GM23248 (cell line): ENCODE data around the gene RBBP8NL. TPM values are rescaled to one million over a fixed set of nuclear protein-coding genes. Genes with fewer than 3 reads are reported as not detected.

Experiments used
- DNase-seq: peaks from one replicate; pipeline ENCODE4 v3.0.0-alpha.2; 2015
- H2AFZ ChIP-seq: fragments of 200-600 bp; sonication (generic); 2 replicates; pipeline ENCODE4 v1.6.1; 2016; ENCODE audit warnings: antibody characterized with exemption
- H3F3A ChIP-seq: fragments of 200-600 bp; sonication (generic); 2 replicates; pipeline ENCODE4 v1.6.1; 2016; ENCODE audit warnings: mild to moderate bottlenecking, antibody characterized with exemption, mixed run types; ENCODE audit not compliant: insufficient read depth
- H3K27ac ChIP-seq: fragments of 200-600 bp; sonication (generic); 2 replicates; pipeline ENCODE4 v1.5.1; 2016; ENCODE audit warnings: mild to moderate bottlenecking
- H3K27me3 ChIP-seq: fragments of 200-600 bp; sonication (generic); replicated peaks from 2 replicates; pipeline ENCODE4 v1.6.1; 2016; ENCODE audit warnings: mild to moderate bottlenecking; ENCODE audit not compliant: insufficient read depth
- H3K36me3 ChIP-seq: fragments of 200-600 bp; sonication (generic); 2 replicates; pipeline ENCODE4 v1.6.1; 2016; ENCODE audit warnings: low read depth, mild to moderate bottlenecking
- H3K4me1 ChIP-seq: fragments of 200-600 bp; sonication (generic); 2 replicates; pipeline ENCODE4 v1.6.1; 2016; ENCODE audit warnings: mild to moderate bottlenecking; ENCODE audit not compliant: insufficient read depth
- H3K4me2 ChIP-seq: fragments of 200-600 bp; sonication (generic); one replicate; pipeline ENCODE4 v1.6.1; 2016; ENCODE audit warnings: mild to moderate bottlenecking; ENCODE audit not compliant: unreplicated experiment
- H3K4me3 ChIP-seq: fragments of 200-600 bp; sonication (generic); 2 replicates; pipeline ENCODE4 v1.5.1; 2016; ENCODE audit warnings: mild to moderate bottlenecking
- H3K79me2 ChIP-seq: fragments of 200-600 bp; sonication (generic); 2 replicates; pipeline ENCODE4 v1.6.1; 2016; ENCODE audit warnings: mild to moderate bottlenecking; ENCODE audit not compliant: insufficient read depth
- H3K9ac ChIP-seq: fragments of 200-600 bp; sonication (generic); 2 replicates; pipeline ENCODE4 v1.6.1; 2016; ENCODE audit warnings: mild to moderate bottlenecking
- H3K9me2 ChIP-seq: fragments of 200-600 bp; sonication (generic); 2 replicates; pipeline ENCODE4 v1.6.1; 2016; ENCODE audit warnings: mixed run types, mild to moderate bottlenecking, moderate library complexity; ENCODE audit not compliant: insufficient read depth
- H3K9me3 ChIP-seq: fragments of 200-600 bp; sonication (generic); one replicate; pipeline ENCODE4 v1.6.1; 2017; ENCODE audit warnings: low read depth
- H4K20me1 ChIP-seq: fragments of 200-600 bp; sonication (generic); 2 replicates; pipeline ENCODE4 v1.6.0; 2016; ENCODE audit not compliant: insufficient read depth
- EZH2 ChIP-seq: fragments of 200-600 bp; sonication (generic); IDR thresholded peaks from 2 replicates; pipeline ENCODE4 v1.6.1; 2018; ENCODE audit warnings: antibody characterized with exemption, mild to moderate bottlenecking; ENCODE audit not compliant: insufficient read depth, poor library complexity, severe bottlenecking
- EZH2phosphoT487 ChIP-seq: fragments of 200-600 bp; sonication (generic); IDR thresholded peaks from 2 replicates; pipeline ENCODE4 v1.6.1; 2018; ENCODE audit warnings: antibody characterized with exemption, moderate library complexity, mild to moderate bottlenecking, low read depth; ENCODE audit not compliant: insufficient read depth
- WGBS, 2 experiments: methylation state at CpG; one replicate each; pipeline ENCODE4 v1.1.6; 2015 to 2017; ENCODE audit warnings: low lambda C conversion rate in 2 of 2, low coverage in 1 of 2; ENCODE audit errors: missing lambda C conversion rate in 2 of 2; 5-methylcytosine and 5-hydroxymethylcytosine counted together
- in situ Hi-C: fragments of 300-500 bp; cut with MboI; formaldehyde crosslinking; loops from 2 replicates; pipeline ENCODE4 v1.15.0; 2020
- polyA plus RNA-seq: library from polyadenylated mRNA; unstranded; fragments of >200 nt; fragmentation: Nextera tagmentation; extraction: Ambion mirVana; gene quantifications from 2 replicates; pipeline ENCODE4 v1.2.1, GENCODE V29; 2016
- total RNA-seq: library from RNA; depleted of rRNA; stranded (reverse); fragments of >200 nt; shearing (Covaris generic); gene quantifications from 2 replicates; pipeline ENCODE4 v1.2.3, GENCODE V29; 2014

The RBBP8NL gene
- total and polyA plus RNA-seq, 2 experiments from 2014 or later: not detected

DNA sequence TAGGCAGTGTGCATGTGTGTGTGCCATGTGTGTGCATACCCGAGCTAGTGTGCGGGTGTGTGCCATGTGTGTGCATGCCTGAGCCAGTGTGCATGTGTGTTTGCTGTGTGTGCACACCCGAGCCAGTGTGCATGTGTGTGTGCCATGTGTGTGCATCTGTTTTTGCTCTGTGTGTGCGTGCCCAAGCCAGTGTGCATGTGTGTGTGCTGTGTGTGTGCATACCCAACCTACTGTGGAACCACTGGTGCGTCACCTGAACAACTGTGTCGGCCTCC is 5.7 kb downstream of the RBBP8NL start:
- WGBS, 2 experiments: 55 to 62% methylated on average over 6 of the region's 6 CpGs

GRCh38 chr20:62420846-62421715 is 6.3 kb downstream of the RBBP8NL start:
- no peak overlapping the region for H2AFZ ChIP-seq
- H3K79me2 ChIP-seq: no peaks in the 10 kb centered on the region

More for the DNA sequence above, 5.7 kb downstream of the RBBP8NL start:
- no peak for TF ChIP-seq EZH2phosphoT487
- no peak for TF ChIP-seq EZH2
- H3K27ac ChIP-seq: no peak overlapping the region
- no peaks in the 10 kb centered on the region for H3F3A ChIP-seq
- H2AFZ ChIP-seq: no peak overlapping the region
- H3K4me2 ChIP-seq: no peak overlapping the region
- in situ Hi-C loops: no loop called here
- H3K9me3 ChIP-seq: no peaks in the 10 kb centered on the region
- no peaks in the 10 kb centered on the region for H3K4me1 ChIP-seq
- no peaks in the 10 kb centered on the region for H4K20me1 ChIP-seq
- H3K9me2 ChIP-seq: no peaks in the 10 kb centered on the region
- no peak overlapping the region for H3K4me3 ChIP-seq
- no peaks in the 10 kb centered on the region; the same call in 1 of the 2 replicates for H3K27me3 ChIP-seq
- no peak overlapping the region for H3K9ac ChIP-seq
- no peak for DNase-seq
- no peaks in the 10 kb centered on the region for H3K36me3 ChIP-seq
- no peaks in the 10 kb centered on the region for H3K79me2 ChIP-seq

GRCh38 chr20:62419759-62420158 is 7.6 kb downstream of the RBBP8NL start:
- H3K4me2 ChIP-seq: no peak overlapping the region
- in situ Hi-C loops: no loop called here

More at GRCh38 chr20:62420846-62421715, 6.3 kb downstream of the RBBP8NL start:
- H3K9me3 ChIP-seq: no peaks in the 10 kb centered on the region
- no peak for DNase-seq
- H3K4me3 ChIP-seq: no peak overlapping the region
- H3F3A ChIP-seq: no peaks in the 10 kb centered on the region
- H3K27me3 ChIP-seq: no peaks in the 10 kb centered on the region; the same call in 1 of the 2 replicates
- no peaks in the 10 kb centered on the region for H3K9me2 ChIP-seq
- no peaks in the 10 kb centered on the region for H3K4me1 ChIP-seq
- no peak overlapping the region for H3K27ac ChIP-seq
- in situ Hi-C loops: no loop called here
- H3K36me3 ChIP-seq: no peaks in the 10 kb centered on the region
- H3K9ac ChIP-seq: no peak overlapping the region
- H4K20me1 ChIP-seq: no peaks in the 10 kb centered on the region
- 55 to 63% methylated on average over 24 of the region's 24 CpGs for WGBS, 2 experiments
- no peak for TF ChIP-seq EZH2phosphoT487
- no peak for TF ChIP-seq EZH2
- no peak overlapping the region for H3K4me2 ChIP-seq

GRCh38 chr20:62418709-62419487 is 8.4 kb downstream of the RBBP8NL start:
- Histone ChIP-seq H3K27ac (no peak overlapping the region), H3K9me2 (no peaks in the 10 kb centered on the region), H3F3A (no peaks in the 10 kb centered on the region), H3K4me2 (no peak overlapping the region), H3K9ac (no peak overlapping the region), H3K79me2 (no peaks in the 10 kb centered on the region), H3K9me3 (no peaks in the 10 kb centered on the region), H4K20me1 (no peaks in the 10 kb centered on the region), H3K4me3 (no peak overlapping the region), H3K36me3 (no peaks in the 10 kb centered on the region), H3K4me1 (no peaks in the 10 kb centered on the region), H2AFZ (no peak overlapping the region), H3K27me3 (no peaks in the 10 kb centered on the region; the same call in 1 of the 2 replicates)
- TF ChIP-seq EZH2 (no peak), EZH2phosphoT487 (no peak)
- WGBS, 2 experiments: 64 to 74% methylated on average over 16 to 17 of the region's 19 CpGs
- in situ Hi-C loops: no loop called here
- DNase-seq: no peak

More at GRCh38 chr20:62419759-62420158, 7.6 kb downstream of the RBBP8NL start:
- Histone ChIP-seq H3K9ac (no peak overlapping the region), H3K9me3 (no peaks in the 10 kb centered on the region), H3K9me2 (no peaks in the 10 kb centered on the region), H2AFZ (no peak overlapping the region), H4K20me1 (no peaks in the 10 kb centered on the region), H3K36me3 (no peaks in the 10 kb centered on the region), H3K27ac (no peak overlapping the region), H3F3A (no peaks in the 10 kb centered on the region), H3K4me1 (no peaks in the 10 kb centered on the region), H3K4me3 (no peak overlapping the region), H3K27me3 (no peaks in the 10 kb centered on the region; the same call in 1 of the 2 replicates), H3K79me2 (no peaks in the 10 kb centered on the region)
- no peak for DNase-seq
- TF ChIP-seq EZH2phosphoT487: no peak
- TF ChIP-seq EZH2: no peak
- WGBS, 2 experiments: 34 to 36% methylated on average over 8 to 9 of the region's 9 CpGs
